AG08395 (cell line): ENCODE results near the gene TMEM63B.
"Not testable (repeated sequence)": the region's sequence is repeated elsewhere in the genome, so short reads cannot be mapped to it uniquely, and the experiment has no call there.

ENCODE experiments used
- DNase-seq: peaks from one replicate; pipeline ENCODE4 v3.0.0; 2012; ENCODE audit warnings: mixed read lengths, low spot score

TMEM63B gene

DNA sequence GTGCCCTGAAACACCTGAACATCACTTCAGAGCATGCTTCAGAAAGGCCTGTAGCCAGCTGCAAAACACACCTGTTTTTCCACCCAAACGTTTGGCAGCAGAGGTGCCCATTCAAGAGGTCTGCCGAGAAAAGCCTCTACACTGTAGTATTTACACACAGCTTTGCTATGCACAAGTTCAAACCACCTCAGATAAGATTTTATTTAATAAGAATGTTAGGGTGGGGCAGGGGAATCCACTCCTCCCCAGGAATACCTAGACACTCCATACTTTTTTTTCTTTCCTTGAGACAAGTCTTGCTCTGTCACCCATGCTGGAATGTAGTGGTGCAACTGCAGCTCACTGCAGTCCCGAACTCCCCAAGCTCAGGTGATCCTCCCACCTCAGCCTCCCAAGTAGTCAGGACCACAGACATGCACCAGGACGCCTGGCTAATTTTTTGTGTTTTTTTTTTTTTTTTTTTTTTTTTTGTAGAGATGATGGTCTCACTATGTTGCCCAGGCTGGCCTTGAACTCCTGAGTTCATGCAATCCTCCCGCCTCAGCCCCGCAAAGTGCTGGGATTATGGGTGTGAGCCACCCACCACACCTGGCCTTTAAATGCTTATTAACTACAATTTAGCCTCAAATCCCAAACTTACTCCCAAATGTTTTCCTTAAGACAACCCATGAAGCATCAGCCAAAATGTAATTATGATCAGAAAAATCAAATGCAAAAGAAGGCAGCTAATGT, 9.8 kb upstream of the TMEM63B start:
- no peak for DNase-seq

DNA sequence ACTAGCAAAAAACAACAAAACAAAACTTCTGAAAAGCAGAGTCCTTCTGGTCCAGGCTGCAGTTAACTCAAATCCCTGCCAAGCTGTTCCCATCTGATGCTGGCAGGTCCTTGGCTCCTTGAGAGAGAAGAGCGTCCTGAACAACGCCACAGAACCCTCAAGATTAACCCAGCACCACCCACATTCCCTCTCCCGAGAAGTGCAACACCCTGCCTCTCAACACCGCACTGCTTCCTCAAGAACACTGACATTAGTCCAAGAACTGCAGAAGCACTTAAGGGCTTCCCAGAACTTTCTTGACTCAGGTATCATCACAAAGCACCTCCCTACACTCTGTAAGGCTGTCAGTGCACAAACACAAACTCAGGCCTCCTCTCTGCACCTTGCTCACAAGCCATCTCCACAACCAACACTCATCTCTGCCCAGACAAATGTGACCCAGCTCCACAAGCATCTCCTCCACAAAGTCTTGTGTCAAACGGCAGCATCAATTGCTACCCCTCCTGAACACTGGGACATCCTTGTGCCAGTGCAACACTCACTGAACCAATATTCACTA, 7.6 kb upstream of the TMEM63B start:
- DNase-seq = no peak

DNA sequence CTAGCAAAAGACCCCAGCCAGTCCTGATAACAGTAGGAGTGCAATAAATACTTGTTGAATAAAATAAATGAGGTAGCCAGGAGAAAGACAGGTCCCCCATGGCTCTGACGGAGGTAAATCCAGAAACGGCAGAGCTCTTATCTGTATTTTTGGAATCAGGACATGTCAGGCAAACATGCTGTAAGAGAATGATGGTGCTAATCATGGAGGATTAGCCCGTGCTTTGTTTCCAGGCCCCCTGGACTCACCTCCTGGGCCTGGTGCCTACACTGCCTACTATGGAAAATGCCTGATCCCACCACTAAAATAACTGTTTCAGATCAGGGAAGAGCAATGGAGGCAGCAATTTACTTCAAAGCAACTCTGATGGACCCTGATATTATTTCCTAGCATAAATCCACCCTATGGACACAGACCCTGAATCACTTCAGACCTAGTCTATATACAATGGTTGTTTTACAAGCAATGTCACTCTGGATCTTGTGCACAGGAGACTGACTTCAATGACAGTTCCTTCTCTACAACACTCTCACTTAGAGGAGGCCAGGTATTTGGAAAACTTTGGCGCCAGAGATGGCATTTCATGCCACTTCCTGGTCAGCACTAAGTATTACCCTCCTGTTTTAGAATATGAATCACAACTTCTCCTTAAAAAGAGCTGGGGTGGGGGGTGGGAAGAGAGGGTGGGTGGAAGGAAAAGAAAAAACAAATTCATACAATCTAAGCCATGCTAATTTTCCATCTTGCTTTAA, 6.5 kb upstream of the TMEM63B start:
- DNase-seq = no peak

GRCh38 chr6:44122801-44123200, 4.6 kb upstream of the TMEM63B start:
- no peak for DNase-seq

- no peak for DNase-seq
Observed at GRCh38 chr6:44123544-44123943, 3.8 kb upstream of the TMEM63B start.

- peak; percentile 70 for DNase-seq
Observed at GRCh38 chr6:44126320-44127149, 819 bp upstream of the TMEM63B start.

DNA sequence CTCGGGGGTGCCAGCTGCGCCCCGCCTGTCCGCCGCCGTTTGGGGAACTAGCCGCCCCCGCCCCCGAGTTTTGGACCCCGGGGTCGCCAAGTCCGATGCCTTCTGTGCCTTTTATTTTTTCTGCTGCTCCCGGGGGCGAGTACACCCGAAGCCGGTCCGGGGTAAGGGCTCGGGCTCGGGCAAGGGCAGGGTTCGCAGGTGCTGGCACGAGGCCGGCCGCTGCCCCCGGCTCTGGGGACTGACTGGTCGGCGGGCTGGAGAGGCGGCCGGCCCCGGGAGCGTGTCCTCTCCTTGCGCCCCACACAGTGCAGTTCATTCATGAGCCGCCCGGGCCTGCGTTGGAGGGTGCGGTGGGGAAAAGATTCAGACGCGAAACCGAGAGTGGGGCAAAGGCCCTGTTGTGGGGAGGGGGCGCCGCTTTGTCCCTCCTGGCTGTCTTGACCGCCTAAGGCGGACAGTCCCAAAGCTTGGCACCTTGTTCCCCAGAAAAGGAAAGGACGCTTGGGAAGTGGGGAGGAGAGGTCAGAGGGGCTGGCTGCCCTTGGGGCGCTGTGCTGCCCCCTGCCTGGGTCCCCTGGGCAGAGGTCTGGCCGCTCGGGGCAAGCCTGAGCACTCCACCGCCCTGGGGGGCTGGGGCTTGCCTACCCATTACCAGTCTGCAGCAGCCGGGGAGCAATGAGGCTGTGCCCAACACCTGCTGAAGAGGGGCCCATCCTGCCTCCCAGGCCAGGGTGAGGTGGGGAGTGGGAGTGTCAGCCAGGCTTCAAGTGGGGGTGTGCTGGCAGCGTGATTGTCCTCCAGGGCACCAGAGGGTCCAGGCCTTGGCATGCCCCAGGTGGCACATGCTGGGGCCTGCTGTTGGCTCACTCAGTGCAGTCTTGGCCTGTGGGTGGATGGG, 915 bp downstream of the TMEM63B start:
- DNase-seq = peak; percentile 56

DNA sequence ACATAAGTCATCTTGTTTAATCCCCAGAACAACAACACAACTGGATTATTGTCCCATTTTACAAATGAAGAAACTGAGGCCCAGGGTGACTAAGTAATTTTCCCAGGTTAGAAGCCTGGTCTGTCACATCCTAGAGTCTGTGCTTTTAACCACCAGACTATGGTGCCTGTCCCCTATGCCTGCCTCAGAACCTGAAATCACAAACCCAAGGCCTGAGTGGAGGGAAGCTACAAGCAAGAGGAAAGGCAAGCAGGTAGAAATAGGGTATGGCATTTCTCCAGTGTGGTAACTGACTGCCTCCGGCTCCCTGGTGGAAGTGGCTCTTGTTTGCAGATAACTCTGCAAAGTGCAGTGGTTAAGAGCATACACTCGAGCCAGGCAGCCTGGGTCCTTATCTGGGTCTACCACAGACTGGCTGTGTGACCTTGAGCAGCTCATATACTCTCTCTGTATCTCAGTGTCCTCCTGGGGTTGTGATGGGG, 2.5 kb downstream of the TMEM63B start:
- DNase-seq = no peak

DNA sequence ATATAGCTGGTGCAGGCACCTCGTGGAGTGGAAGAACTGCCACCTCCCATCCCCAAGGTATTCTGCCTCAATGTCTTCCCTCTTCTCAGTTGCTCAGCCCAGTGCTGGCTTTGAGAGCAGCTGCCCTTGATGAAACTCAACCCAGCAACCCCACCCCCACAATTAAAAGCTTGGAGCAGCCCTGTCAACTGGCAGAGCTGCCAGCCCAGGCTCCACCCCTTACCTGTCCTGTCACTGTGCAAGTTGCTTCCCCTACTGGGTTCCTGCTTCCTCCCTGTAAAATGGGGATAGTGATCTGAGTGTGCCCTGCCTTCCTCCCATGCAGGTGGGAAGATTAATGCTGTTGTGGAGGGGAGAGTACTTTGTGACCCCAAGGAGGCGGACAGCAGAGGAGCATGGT, 4.5 kb downstream of the TMEM63B start:
- DNase-seq = no peak

GRCh38 chr6:44132476-44132875, 5.1 kb downstream of the TMEM63B start:
- no peak for DNase-seq

DNA sequence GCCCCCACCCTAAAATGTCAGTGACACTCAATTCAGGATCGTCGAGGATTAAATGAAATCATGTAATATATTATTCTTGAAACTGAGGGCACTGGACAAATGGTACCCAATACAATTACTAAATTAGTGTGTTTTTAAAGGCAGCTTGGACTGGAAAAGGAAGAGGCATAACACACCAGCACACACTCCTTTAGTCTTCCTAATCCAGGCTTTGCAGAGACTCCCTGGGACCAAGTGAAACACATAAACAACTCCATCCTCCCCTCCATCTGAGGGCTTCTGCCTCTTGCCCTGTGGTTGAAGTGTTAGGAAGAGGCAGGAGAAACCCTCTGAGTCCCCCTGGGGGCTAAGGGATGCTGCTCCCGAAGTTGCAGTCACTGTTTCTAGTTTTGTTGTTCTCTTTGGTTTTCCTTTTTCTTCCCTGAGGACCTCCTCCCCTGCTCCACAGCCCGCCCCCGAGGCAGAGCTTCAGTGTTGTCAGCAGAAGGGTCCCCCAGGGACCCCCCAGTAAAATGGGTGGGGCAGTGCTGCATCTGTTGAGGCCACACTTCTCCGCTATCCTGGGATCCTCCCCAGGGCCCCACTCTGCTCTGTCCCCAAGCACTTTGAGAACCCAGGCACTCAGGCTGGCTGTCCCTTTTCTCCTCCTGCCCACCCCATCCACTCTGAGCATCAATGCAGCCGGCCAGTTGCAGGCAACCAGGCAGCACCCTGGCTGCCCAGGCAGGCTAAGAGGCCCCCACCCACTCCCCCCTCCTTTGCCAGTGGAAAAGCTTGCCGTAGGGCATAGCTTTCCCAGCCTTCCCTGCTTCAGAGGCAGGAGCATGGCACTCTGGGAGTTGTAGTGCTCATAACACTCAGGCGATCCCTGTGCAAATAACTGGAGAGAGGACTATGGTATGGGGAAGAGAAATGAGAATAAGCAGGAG, 5.9 kb downstream of the TMEM63B start:
- peak; percentile 55 for DNase-seq

DNA sequence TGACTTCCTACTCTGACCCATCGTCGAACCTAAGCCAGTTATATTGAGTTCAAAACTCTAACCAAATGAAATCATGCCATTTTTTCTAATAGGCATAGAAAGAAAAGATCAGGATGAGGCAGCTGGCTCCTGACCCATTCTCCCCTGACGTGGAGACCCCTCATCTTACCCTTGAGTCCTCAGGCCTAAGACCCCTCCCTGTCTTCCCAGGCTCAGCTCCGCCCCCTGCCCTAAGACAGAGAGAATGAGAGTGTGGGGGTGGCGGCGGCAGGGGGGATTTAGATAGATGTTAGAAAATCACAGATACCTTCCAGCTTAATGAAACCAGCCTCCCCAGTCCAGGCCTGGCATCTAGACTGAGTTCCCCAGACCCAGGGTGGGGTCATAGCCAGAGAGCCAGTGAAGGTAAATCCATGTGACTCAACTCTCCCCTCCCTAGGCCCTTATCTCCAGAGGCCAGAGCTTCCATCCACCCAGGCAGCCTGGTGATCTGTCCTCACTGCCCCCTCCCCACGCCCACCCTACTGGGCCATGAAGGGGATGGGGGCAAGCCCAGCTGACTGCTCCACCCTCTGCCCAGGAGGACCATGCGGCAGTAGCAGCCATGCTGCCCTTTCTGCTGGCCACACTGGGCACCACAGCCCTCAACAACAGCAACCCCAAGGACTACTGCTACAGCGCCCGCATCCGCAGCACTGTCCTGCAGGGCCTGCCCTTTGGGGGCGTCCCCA, 6.8 kb downstream of the TMEM63B start:
- DNase-seq = no peak

DNA sequence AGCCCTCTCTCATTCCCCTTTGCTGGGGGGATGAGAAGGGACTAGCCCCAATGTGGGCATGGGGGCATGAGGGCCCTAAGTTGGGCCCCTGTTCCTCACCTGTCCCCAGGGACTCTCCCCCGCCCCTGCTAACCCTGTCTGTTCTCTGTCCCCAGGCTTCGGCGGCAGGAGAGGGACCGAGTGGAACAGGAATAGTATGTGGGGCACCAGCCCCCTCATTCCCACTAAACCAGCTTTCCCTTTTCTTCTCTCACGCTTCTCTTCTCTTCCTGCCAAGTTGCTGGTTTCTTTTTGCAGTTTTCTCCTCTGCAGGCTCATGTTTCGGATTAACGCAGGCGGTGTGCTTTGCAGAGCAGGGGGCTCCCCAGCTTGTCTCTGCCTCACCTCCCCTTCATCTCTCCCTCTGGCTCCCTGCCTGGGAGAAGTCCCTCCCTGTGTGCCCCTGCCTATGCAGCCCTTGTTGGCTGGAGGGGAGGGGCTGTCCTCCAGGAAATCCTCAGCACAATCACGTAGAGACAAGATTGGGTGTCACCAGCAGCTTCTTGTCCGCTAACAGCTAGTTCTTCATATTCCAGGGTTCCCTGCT, 7.9 kb downstream of the TMEM63B start:
- no peak for DNase-seq

GRCh38 chr6:44135875-44136274, 8.5 kb downstream of the TMEM63B start:
- no peak for DNase-seq

DNA sequence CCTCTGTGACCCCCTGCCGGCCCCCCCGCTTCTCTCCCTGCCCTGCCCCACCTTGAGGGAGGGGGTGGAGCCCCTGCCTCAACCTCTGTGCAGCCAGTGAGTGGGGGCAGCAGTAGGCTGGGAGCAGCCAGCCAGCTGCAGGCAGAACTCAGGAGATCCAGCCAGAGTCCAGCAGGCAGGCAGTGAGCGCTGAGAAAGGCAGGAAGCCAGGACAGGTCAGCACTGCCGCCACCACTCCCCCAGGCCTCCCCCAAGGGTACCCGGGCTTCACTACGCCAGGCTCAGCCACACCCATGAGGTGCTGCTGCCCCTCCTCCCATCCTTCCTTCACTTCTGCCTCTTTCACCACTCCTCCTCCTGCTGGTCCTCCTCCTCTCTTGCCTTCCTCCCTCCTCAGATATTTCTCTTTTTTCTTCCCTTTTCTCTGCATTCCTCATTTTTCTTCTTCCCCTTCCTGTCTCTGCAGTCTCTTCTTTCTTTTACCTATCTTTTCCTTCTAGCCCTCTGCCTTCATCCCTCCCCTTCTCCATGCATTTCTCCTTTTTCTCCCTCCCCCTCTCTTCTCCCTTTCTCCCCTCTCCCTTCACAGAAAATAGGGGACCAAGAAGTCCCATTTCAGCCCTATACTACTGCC, 11.5 kb downstream of the TMEM63B start:
- no peak for DNase-seq

DNA sequence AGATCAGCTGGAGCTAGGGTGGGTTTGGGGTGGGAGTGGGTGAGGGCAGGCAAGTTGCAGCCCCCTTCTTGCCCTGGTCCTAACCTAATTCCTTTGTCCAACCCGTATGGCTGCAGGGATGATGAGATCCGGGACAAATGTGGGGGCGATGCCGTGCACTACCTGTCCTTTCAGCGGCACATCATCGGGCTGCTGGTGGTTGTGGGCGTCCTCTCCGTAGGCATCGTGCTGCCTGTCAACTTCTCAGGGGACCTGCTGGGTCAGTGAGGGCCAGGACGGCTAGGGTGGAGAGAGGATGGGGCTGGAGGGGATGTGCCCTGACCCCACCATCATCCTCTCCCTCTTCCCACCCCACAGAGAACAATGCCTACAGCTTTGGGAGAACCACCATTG, 12.0 kb downstream of the TMEM63B start:
- no peak for DNase-seq

DNA sequence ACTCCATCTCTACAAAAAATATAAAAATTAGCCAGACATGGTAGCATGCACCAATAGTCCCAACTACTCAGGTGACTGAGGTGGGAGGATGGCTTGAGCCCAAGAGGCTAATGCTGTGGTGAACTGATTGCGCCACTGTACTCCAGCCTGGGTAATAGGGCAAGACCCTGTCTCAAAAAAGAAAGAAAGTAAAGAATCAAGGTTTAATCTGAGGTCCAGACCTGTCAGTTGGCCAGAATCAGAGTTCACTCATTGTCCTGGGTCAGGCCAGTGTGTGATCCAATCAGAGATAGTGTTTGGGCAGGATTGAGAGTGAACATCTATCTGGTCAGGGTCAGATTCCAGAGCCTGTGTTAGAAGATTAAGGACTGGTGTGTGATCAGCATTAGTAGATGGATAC, 15.5 kb downstream of the TMEM63B start:
- DNase-seq = no peak

- no peak for DNase-seq
Observed at GRCh38 chr6:44143731-44144130, 16.4 kb downstream of the TMEM63B start.

DNA sequence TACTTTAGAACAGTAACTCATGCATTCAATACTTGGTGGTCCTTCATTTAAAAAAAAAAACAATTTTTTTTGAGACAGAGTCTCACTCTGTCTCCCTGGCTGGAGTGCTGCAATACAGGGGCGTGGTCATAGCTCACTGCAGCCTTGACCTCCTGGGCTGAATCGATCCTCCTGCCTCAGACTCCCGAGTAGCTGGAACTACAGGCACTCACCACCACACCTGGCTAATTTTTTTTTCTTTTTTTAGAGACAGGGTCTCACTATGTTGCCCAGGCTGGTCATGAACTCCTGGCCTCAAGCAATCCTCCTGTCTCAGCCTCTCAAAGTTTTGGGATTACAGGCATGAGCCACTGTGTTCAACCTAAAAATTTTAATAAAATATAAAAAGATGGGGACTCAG, 17.2 kb downstream of the TMEM63B start:
- not testable (repeated sequence) for DNase-seq
